H9 (cell line): ENCODE results near the gene RIMS1. TPM values are rescaled to one million over a fixed set of nuclear protein-coding genes. Genes with fewer than 3 reads are reported as not detected.

Experiments used
- DNase-seq: peaks from one replicate; pipeline ENCODE4 v3.0.0-alpha.2; 2017
- H2AFZ ChIP-seq: one replicate; pipeline ENCODE4 v1.6.1; 2013; ENCODE audit warnings: mild to moderate bottlenecking, low read length, control low read depth, moderate library complexity
- H2AK5ac ChIP-seq: 2 replicates; pipeline ENCODE4 v1.6.1; 2013; ENCODE audit warnings: low read length, control low read depth, mixed read lengths; ENCODE audit not compliant: insufficient read length
- H2BK120ac ChIP-seq: one replicate; pipeline ENCODE4 v1.6.1; 2013; ENCODE audit warnings: low read depth, mild to moderate bottlenecking, low read length, control low read depth, inconsistent platforms; ENCODE audit not compliant: poor library complexity, severe bottlenecking
- H2BK12ac ChIP-seq: 2 replicates; pipeline ENCODE4 v1.6.1; 2013; ENCODE audit warnings: low read length, control low read depth, mixed read lengths, low read depth; ENCODE audit not compliant: insufficient read length
- H2BK15ac ChIP-seq: 2 replicates; pipeline ENCODE4 v1.6.1; 2013; ENCODE audit warnings: low read depth, low read length, control low read depth
- H2BK20ac ChIP-seq: one replicate; pipeline ENCODE4 v1.6.1; 2013; ENCODE audit warnings: low read depth, mild to moderate bottlenecking, low read length, control low read depth, inconsistent platforms; ENCODE audit not compliant: poor library complexity, severe bottlenecking
- H2BK5ac ChIP-seq: 2 replicates; pipeline ENCODE4 v1.6.1; 2013; ENCODE audit warnings: low read length, control low read depth, mixed read lengths; ENCODE audit not compliant: insufficient read length
- H3K14ac ChIP-seq: 2 replicates; pipeline ENCODE4 v1.6.1; 2013; ENCODE audit warnings: low read length, control low read depth; ENCODE audit not compliant: insufficient read depth
- H3K18ac ChIP-seq: 2 replicates; pipeline ENCODE4 v1.6.1; 2013; ENCODE audit warnings: low read depth, mild to moderate bottlenecking, mixed read lengths, low read length, control low read depth; ENCODE audit not compliant: insufficient read length
- H3K23ac ChIP-seq: 2 replicates; pipeline ENCODE4 v1.6.1; 2013; ENCODE audit warnings: low read length, control low read depth, mixed read lengths, low read depth; ENCODE audit not compliant: insufficient read length
- H3K23me2 ChIP-seq: 2 replicates; pipeline ENCODE4 v1.6.1; 2013; ENCODE audit warnings: low read depth, mild to moderate bottlenecking, mixed read lengths, low read length, control low read depth; ENCODE audit not compliant: insufficient read length, poor library complexity, severe bottlenecking
- H3K27ac ChIP-seq: 2 replicates; pipeline ENCODE4 v1.5.1; 2013; ENCODE audit warnings: low read length, control low read depth, mixed read lengths, low read depth; ENCODE audit not compliant: insufficient read length
- H3K27me3 ChIP-seq: 2 replicates; pipeline ENCODE4 v1.6.1; 2013; ENCODE audit warnings: low read length, control low read depth, inconsistent platforms; ENCODE audit not compliant: insufficient read depth
- H3K4ac ChIP-seq: 2 replicates; pipeline ENCODE4 v1.6.1; 2013; ENCODE audit warnings: low read depth, mild to moderate bottlenecking, control low read depth, inconsistent platforms, low read length, moderate library complexity
- H3K4me1 ChIP-seq: 2 replicates; pipeline ENCODE4 v1.6.1; 2013; ENCODE audit warnings: low read length, control low read depth, inconsistent platforms; ENCODE audit not compliant: insufficient read depth
- H3K4me2 ChIP-seq: 2 replicates; pipeline ENCODE4 v1.6.1; 2013; ENCODE audit warnings: low read length, control low read depth, mixed read lengths; ENCODE audit not compliant: insufficient read length, insufficient read depth
- H3K56ac ChIP-seq: 2 replicates; pipeline ENCODE4 v1.6.1; 2013; ENCODE audit warnings: low read depth, mild to moderate bottlenecking, mixed read lengths, low read length, control low read depth; ENCODE audit not compliant: insufficient read length
- H3K79me1 ChIP-seq: 2 replicates; pipeline ENCODE4 v1.6.1; 2013; ENCODE audit warnings: low read depth, mild to moderate bottlenecking, moderate library complexity, low read length, control low read depth, inconsistent platforms; ENCODE audit not compliant: insufficient read depth, poor library complexity, severe bottlenecking
- H3K79me2 ChIP-seq: 2 replicates; pipeline ENCODE4 v1.6.1; 2013; ENCODE audit warnings: low read length, control low read depth, inconsistent platforms; ENCODE audit not compliant: insufficient read depth
- H3K9ac ChIP-seq: 2 replicates; pipeline ENCODE4 v1.6.1; 2013; ENCODE audit warnings: low read length, control low read depth, mixed read lengths; ENCODE audit not compliant: insufficient read length; ENCODE audit errors: extremely low read depth
- H3K9me3 ChIP-seq: one replicate; pipeline ENCODE4 v1.6.1; 2013; ENCODE audit warnings: low read depth, low read length, inconsistent platforms; ENCODE audit not compliant: control insufficient read depth
- H3T11ph ChIP-seq: one replicate; pipeline ENCODE4 v1.6.1; 2013; ENCODE audit warnings: mild to moderate bottlenecking, low read length, control low read depth, inconsistent platforms
- H4K20me1 ChIP-seq: one replicate; pipeline ENCODE4 v1.6.1; 2013; ENCODE audit not compliant: control insufficient read depth, insufficient read length, insufficient read depth
- H4K5ac ChIP-seq: 2 replicates; pipeline ENCODE4 v1.6.1; 2013; ENCODE audit warnings: low read depth, mild to moderate bottlenecking, mixed read lengths, low read length, control low read depth; ENCODE audit not compliant: insufficient read length
- H4K8ac ChIP-seq: replicated peaks from 2 replicates; pipeline ENCODE4 v1.6.1; 2013; ENCODE audit warnings: low read length, control low read depth, mixed read lengths, low read depth; ENCODE audit not compliant: insufficient read length
- H4K91ac ChIP-seq: 2 replicates; pipeline ENCODE4 v1.6.1; 2013; ENCODE audit warnings: low read depth, mild to moderate bottlenecking, moderate library complexity, mixed read lengths, low read length, control low read depth; ENCODE audit not compliant: insufficient read length
- H3K27ac Mint-ChIP-seq, 3 experiments: 2 replicates in 2 of 3; 3 replicates in 1 of 3; pipeline ENCODE4 v1.8.0; 2020 to 2021; ENCODE audit warnings: mixed read lengths in 3 of 3, mild to moderate bottlenecking in 1 of 3, moderate library complexity in 1 of 3
- H3K27me3 Mint-ChIP-seq: 2 replicates; pipeline ENCODE4 v1.8.0; 2021; ENCODE audit warnings: low read depth, mild to moderate bottlenecking, moderate library complexity, mixed read lengths
- H3K36me3 Mint-ChIP-seq, 3 experiments: 2 replicates in 2 of 3; 3 replicates in 1 of 3; pipeline ENCODE4 v1.8.0; 2020 to 2021; ENCODE audit warnings: low read depth in 3 of 3, mixed read lengths in 3 of 3; ENCODE audit not compliant: insufficient read depth in 1 of 3
- H3K4me1 Mint-ChIP-seq, 2 experiments: 2 replicates each; pipeline ENCODE4 v1.8.0; 2020; ENCODE audit warnings: mixed read lengths in 2 of 2
- H3K4me3 Mint-ChIP-seq, 2 experiments: 2 replicates in 1 of 2; 3 replicates in 1 of 2; pipeline ENCODE4 v1.8.0; 2020 to 2021; ENCODE audit warnings: mild to moderate bottlenecking in 2 of 2, mixed read lengths in 2 of 2, moderate library complexity in 1 of 2
- H3K9me3 Mint-ChIP-seq, 2 experiments: 2 replicates in 1 of 2; 3 replicates in 1 of 2; pipeline ENCODE4 v1.8.0; 2020; ENCODE audit warnings: mild to moderate bottlenecking in 2 of 2, mixed read lengths in 2 of 2, moderate library complexity in 1 of 2
- WGBS: extraction: QIAGEN DNeasy Blood & Tissue Kit; methylation state at CpG from one replicate; pipeline ENCODE4 v1.1.7; 2013; ENCODE audit warnings: missing lambda C conversion rate, low lambda C conversion rate, mixed read lengths; ENCODE audit not compliant: insufficient read length; ENCODE audit errors: extremely low coverage; 5-methylcytosine and 5-hydroxymethylcytosine counted together
- total RNA-seq: library from RNA; stranded (reverse); gene quantifications from 2 replicates; pipeline ENCODE4 v1.2.1, GENCODE V29; 2021
- TF ChIP-seq, protein P1 (sequence below): fragments of 200-600 bp; sonication (generic); conservative IDR thresholded peaks from 3 replicates; pipeline ENCODE4 v1.8.0; 2021; ENCODE audit warnings: antibody characterized with exemption, mild to moderate bottlenecking

Gene RIMS1
- total RNA-seq, 1 experiment from 2014 or later = 0.83 TPM

DNA sequence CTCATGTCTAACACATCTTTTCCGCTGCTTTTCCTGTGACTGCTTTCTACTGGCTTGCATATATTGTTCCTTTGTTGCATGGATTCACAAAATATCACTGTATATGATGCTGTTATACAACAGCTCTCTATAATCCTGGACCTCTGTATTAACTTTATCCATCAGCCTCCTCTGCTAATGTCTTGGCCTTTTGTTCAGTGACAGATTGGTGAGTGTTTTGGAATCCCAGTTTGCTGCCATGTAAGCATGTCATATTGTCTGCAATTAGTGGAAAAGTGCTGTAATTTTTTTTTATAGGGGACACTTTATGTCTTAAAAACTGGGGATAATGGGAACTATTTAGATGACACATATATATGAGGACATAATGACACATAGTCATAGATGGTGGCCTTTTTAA is 3.0 kb downstream of the RIMS1 start:
- no peaks in the 10 kb centered on the region for H3K27me3 ChIP-seq
- H3K79me2 ChIP-seq = no peaks in the 10 kb centered on the region
- H3K9me3 Mint-ChIP-seq = no peaks in the 10 kb centered on the region; a peak in 1 of 5 replicates
- no peaks in the 10 kb centered on the region for H3K36me3 Mint-ChIP-seq
- TF ChIP-seq, protein P1, sequence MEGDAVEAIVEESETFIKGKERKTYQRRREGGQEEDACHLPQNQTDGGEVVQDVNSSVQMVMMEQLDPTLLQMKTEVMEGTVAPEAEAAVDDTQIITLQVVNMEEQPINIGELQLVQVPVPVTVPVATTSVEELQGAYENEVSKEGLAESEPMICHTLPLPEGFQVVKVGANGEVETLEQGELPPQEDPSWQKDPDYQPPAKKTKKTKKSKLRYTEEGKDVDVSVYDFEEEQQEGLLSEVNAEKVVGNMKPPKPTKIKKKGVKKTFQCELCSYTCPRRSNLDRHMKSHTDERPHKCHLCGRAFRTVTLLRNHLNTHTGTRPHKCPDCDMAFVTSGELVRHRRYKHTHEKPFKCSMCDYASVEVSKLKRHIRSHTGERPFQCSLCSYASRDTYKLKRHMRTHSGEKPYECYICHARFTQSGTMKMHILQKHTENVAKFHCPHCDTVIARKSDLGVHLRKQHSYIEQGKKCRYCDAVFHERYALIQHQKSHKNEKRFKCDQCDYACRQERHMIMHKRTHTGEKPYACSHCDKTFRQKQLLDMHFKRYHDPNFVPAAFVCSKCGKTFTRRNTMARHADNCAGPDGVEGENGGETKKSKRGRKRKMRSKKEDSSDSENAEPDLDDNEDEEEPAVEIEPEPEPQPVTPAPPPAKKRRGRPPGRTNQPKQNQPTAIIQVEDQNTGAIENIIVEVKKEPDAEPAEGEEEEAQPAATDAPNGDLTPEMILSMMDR = no peak
- H3K27ac Mint-ChIP-seq = no peak overlapping the region
- no peak overlapping the region for H2BK12ac ChIP-seq
- H3K23me2 ChIP-seq = peaks cover 6% of the 10 kb centered on the region
- H3K4me2 ChIP-seq = no peak overlapping the region
- H4K5ac ChIP-seq = no peak overlapping the region
- no peak overlapping the region for H3K4ac ChIP-seq
- WGBS = no CpG with 5 or more reads among the region's 1 CpG
- H2BK120ac ChIP-seq = no peak overlapping the region
- no peak overlapping the region for H3K23ac ChIP-seq
- no peak overlapping the region for H3K4me3 Mint-ChIP-seq
- no peak overlapping the region for H4K91ac ChIP-seq
- H3K27ac ChIP-seq = no peak overlapping the region
- no peak overlapping the region for H2AFZ ChIP-seq
- no peaks in the 10 kb centered on the region for H3K79me1 ChIP-seq
- no peak overlapping the region for H3K56ac ChIP-seq
- no peaks in the 10 kb centered on the region for H4K20me1 ChIP-seq
- H3K4me1 Mint-ChIP-seq = peaks cover 6 to 20% of the 10 kb centered on the region in 2 experiments
- no peak overlapping the region for H4K8ac ChIP-seq
- H2BK20ac ChIP-seq = no peak overlapping the region
- H2BK5ac ChIP-seq = no peak overlapping the region
- H2BK15ac ChIP-seq = no peak overlapping the region
- peaks cover 27% of the 10 kb centered on the region for H3K27me3 Mint-ChIP-seq
- H3T11ph ChIP-seq = no peak overlapping the region
- H3K18ac ChIP-seq = no peak overlapping the region
- peaks cover 4% of the 10 kb centered on the region; the same call in 1 of the 2 replicates for H3K4me1 ChIP-seq
- H2AK5ac ChIP-seq = no peak overlapping the region
- no peak overlapping the region for H3K14ac ChIP-seq
- no peak for DNase-seq
- H3K9me3 ChIP-seq = no peaks in the 10 kb centered on the region
- H3K9ac ChIP-seq = no peak overlapping the region
